Measurements from ENCODE around the gene KCNC3.

Gene KCNC3

DNA sequence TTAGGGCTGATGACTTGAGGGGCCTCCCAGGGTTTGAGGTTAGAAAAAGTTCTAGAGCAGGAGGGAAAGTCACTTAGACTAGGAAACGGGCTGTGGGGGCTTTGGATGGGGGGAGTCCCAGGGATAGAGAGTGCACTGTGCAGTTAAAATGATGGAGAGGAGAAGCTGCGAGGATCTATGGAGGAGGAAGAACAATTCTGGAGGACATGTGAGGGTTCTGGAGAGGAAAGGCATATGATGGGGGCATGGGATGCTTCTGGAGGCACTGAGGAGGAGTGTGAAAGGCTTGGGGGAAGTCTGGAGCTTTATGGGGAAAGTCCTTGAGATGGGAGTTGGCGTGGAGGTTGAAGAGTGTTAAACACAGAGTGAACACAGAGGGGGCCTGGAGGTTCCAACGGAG is 2.2 kb downstream of the KCNC3 start:
- no peak for DNase-seq (ENCODE audit: low spot score)

GRCh38 chr19:50326101-50326664 is 3.0 kb downstream of the KCNC3 start:
- DNase-seq (ENCODE audit: low spot score) = no peak

DNA sequence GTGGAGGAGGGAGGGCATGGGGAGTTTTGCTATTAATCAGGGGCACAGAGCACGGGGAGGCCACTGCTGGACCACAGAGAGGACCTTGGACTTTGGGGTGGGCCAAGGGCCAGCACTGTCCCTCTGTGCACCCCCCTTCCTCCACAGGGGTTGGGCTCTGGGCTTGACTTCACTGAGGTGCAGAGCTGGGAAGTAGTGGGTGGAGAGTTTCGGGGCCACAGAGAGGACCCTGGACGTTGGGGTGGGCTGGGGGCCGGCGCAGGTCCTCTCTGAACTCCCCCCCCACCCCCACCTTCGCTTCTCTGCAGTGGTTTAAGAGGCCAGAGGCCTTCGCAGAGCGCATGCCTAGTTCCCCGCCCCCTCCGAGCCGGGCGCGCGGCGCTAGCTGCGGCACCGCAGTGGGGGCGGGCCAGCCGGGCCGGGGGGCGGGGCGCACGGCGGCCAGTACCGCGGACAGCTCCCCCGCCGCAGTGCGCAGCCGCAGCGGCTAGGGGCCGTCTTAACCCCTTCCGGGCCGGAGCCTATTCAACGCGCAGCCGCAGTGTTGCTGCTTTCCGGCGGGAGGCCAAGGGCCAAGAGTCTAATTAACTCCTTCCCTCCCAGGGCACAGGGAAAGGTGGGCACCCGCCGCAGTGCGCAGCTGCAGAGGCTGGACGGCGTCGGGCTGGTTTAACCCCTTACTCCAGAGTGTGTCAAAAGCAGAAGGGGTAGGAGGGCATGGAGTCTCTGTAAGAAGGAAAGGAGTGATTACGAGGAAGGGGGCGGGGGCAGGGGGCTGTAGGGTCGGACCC is 3.7 kb downstream of the KCNC3 start:
- peak; percentile 70 for DNase-seq (ENCODE audit: low spot score)

- no peak for DNase-seq (ENCODE audit: low spot score)
Measured at GRCh38 chr19:50324331-50324730, 4.8 kb downstream of the KCNC3 start.

DNA sequence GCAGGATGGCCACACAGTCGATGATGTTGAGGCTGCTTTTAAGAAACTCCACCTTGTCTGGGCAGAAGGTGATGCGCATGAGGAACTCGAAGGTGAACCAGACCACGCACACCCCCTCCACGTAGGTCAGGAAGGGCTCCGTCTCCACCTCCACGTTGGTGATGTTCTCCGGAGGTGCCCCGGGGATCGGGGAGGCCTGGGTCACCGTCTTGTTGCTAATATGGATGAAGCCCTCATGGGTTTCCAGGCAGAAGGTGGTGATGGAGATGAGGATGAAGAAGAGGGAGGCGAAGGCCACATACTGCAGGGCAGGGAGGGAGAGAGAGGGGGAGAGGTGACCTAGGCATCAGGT is 5.4 kb downstream of the KCNC3 start:
- DNase-seq (ENCODE audit: low spot score) = no peak

GRCh38 chr19:50322931-50323781 is 6.0 kb downstream of the KCNC3 start:
- DNase-seq (ENCODE audit: low spot score) = no peak

- no peak for DNase-seq (ENCODE audit: low spot score)
Measured at GRCh38 chr19:50322234-50322633, 6.9 kb downstream of the KCNC3 start.

GRCh38 chr19:50321831-50322230 is 7.3 kb downstream of the KCNC3 start:
- DNase-seq (ENCODE audit: low spot score) = no peak

GRCh38 chr19:50320596-50320995 is 8.6 kb downstream of the KCNC3 start:
- no peak for DNase-seq (ENCODE audit: low spot score)

GRCh38 chr19:50320051-50320450 is 9.1 kb downstream of the KCNC3 start:
- no peak for DNase-seq (ENCODE audit: low spot score)

DNA sequence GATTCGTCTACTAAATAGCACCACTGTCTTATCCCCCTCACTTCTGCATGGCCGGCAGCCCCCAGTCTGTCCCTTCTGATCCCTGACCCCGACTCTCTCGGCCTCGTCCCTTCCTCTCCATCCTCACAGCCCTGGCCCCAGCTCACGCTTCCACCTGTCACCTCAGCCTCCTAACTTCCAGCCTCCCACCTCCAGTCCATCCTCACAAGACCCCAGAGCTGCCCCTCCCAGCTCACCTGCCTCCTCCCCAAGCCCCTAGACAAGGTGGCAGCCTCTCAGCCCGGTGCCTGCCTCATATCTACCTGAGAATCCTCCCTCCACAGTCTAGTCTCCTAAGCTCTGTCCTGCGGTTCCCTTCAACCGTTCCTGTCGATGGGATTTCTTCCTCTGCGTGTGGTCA is 10.0 kb downstream of the KCNC3 start:
- no peak for DNase-seq (ENCODE audit: low spot score)

DNA sequence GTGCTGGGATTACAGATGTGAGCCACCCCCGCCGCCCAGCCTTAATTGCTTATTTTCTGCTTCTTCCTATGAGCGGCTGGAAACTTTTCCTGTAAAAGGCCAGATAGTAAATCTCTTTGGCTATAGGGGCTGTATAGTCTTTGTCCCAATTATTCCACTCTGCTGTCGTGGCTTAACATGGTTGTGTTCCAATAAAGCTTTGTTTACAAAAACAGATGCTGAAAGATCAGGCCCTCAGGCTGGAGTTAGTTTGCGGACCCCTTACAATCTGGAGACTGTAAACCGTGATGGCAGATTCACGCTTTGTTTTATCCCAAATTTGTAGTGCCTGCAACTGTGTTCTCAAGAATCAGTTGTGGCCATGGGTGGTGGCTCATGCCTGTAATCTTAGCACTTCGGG is 10.7 kb downstream of the KCNC3 start:
- DNase-seq (ENCODE audit: low spot score) = no peak

- DNase-seq (ENCODE audit: low spot score) = no peak
Measured at GRCh38 chr19:50317115-50317514, 12.1 kb downstream of the KCNC3 start.

- DNase-seq (ENCODE audit: low spot score) = no peak
Measured at GRCh38 chr19:50315773-50316448, 13.3 kb downstream of the KCNC3 start.

GRCh38 chr19:50314724-50315708 is 14.2 kb downstream of the KCNC3 start:
- no peak for DNase-seq (ENCODE audit: low spot score)

GRCh38 chr19:50313812-50314536 is 15.2 kb downstream of the KCNC3 start:
- DNase-seq (ENCODE audit: low spot score) = no peak

GRCh38 chr19:50312967-50313811 is 16.0 kb downstream of the KCNC3 start:
- DNase-seq (ENCODE audit: low spot score) = no peak

DNA sequence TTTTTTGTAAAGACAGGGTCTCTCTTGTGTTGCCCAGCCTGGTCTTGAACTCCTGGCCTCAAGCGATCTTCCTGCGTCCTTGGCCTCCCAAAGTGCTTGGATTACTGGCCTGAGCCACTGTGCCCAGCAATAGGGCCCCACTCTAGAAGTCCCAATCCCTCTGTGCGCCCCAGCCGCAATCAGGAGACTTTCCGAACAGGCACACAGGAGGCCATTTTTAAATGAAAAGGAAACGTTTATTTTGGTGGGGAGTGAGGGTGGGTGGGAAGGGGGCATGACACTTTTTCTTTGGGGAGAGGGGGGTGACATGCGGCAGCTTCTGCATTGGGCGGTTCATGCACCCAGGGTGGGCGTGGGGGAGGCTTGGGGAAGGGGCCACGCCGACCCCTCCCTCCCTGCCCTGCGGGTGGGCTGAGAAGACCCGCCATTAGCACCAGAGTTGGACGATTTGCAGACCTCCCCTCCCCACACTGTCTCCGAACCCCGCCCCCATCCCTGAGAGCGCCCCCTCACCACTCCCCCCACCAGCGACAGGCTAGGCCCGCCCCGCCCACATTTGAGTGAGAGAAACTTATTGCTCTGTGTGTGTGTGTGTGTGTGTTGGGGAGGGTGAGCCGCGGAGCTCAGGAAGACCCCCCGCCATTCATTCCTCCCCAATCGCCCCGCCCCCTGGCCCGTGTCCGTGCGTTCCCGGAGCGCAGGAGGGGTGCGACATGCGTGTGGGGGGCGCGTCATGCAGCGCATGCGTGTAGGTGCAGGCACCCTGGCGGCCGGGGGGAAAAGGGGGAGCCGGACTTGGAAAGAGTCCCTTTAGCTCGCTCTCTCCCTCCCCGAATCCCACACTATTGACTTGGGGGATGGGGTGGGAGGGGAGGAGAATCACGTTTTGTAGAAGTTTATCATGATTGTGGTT is 17.2 kb downstream of the KCNC3 start:
- DNase-seq (ENCODE audit: low spot score) = no peak
